GM12873 (cell line): ENCODE measurements around the gene NFIC.

Experiments
- CTCF ChIP-seq: IDR thresholded peaks from 2 replicates; pipeline ENCODE4 v1.5.1; 2012; ENCODE audit warnings: low read depth, mild to moderate bottlenecking, moderate library complexity, low read length, control low read depth; ENCODE audit not compliant: insufficient read depth; ENCODE audit errors: missing control alignments

Gene NFIC

GRCh38 chr19:3510727-3511126 is 144.3 kb downstream of the NFIC start:
- no peak for TF ChIP-seq CTCF

- TF ChIP-seq CTCF: no peak
Observed at GRCh38 chr19:3511506-3512251, 145.3 kb downstream of the NFIC start.

GRCh38 chr19:3512562-3513228 is 146.3 kb downstream of the NFIC start:
- no peak for TF ChIP-seq CTCF

- no peak for TF ChIP-seq CTCF
Observed at GRCh38 chr19:3513229-3514140, 147.1 kb downstream of the NFIC start.

GRCh38 chr19:3514930-3515329 is 148.5 kb downstream of the NFIC start:
- no peak for TF ChIP-seq CTCF

- no peak for TF ChIP-seq CTCF
Observed at GRCh38 chr19:3515891-3516422, 149.6 kb downstream of the NFIC start.

- TF ChIP-seq CTCF: no peak
Observed at GRCh38 chr19:3516675-3517207, 150.4 kb downstream of the NFIC start.
